H1 (cell line): ENCODE data around the gene DDX49. TPM values are rescaled to one million over a fixed set of nuclear protein-coding genes. Genes with fewer than 3 reads are reported as not detected.

Experiments
- CTCF ChIA-PET: fragments of 300-600 bp; sonication (Branson Sonifier 250); formaldehyde crosslinking; loops from one replicate; lab custom pipeline; 2021; ENCODE audit not compliant: partially characterized antibody; lab: Charles Lee
- POLR2A ChIA-PET: fragments of 300-600 bp; sonication (Branson Sonifier 250); formaldehyde crosslinking; loops from one replicate; lab custom pipeline; 2021; ENCODE audit warnings: inconsistent platforms; ENCODE audit not compliant: partially characterized antibody; lab: Charles Lee
- DNase-seq, 2 experiments: peaks; one replicate each; pipeline versions ENCODE4 v3.0.0 to v3.0.0-alpha.2; 2010 to 2022; ENCODE audit warnings: low spot score in 2 of 2, low read depth in 1 of 2, mixed read lengths in 1 of 2
- FAIRE-seq: peaks from 2 replicates; lab custom pipeline; 2011; peaks lifted over from hg19 to GRCh38; lab: Jason Lieb, UNC
- H2AFZ ChIP-seq: 2 replicates; pipeline ENCODE4 v1.8.1; 2012; ENCODE audit warnings: low read length, inconsistent platforms
- H2AK5ac ChIP-seq: 2 replicates; pipeline ENCODE4 v1.6.1; 2013; ENCODE audit warnings: low read depth, low read length
- H2BK120ac ChIP-seq: replicated peaks from 2 replicates; pipeline ENCODE3; 2013; ENCODE audit warnings: low read depth, low read length, inconsistent platforms
- H2BK12ac ChIP-seq: 2 replicates; pipeline ENCODE4 v1.6.1; 2013; ENCODE audit warnings: low read depth, low read length
- H2BK15ac ChIP-seq: 2 replicates; pipeline ENCODE4 v1.6.1; 2013; ENCODE audit warnings: low read length
- H2BK20ac ChIP-seq: 2 replicates; pipeline ENCODE4 v1.6.1; 2013; ENCODE audit warnings: low read length
- H2BK5ac ChIP-seq: 2 replicates; pipeline ENCODE4 v1.6.1; 2013; ENCODE audit warnings: low read depth, low read length
- H3K14ac ChIP-seq: 2 replicates; pipeline ENCODE4 v1.6.1; 2013; ENCODE audit warnings: inconsistent platforms; ENCODE audit not compliant: insufficient read length
- H3K18ac ChIP-seq: 2 replicates; pipeline ENCODE4 v1.6.1; 2013; ENCODE audit warnings: low read length; ENCODE audit errors: extremely low read depth
- H3K23ac ChIP-seq: 2 replicates; pipeline ENCODE4 v1.6.1; 2013; ENCODE audit warnings: inconsistent platforms; ENCODE audit not compliant: insufficient read length
- H3K23me2 ChIP-seq: 2 replicates; pipeline ENCODE4 v1.6.1; 2013; ENCODE audit warnings: low read depth, low read length
- H3K27ac ChIP-seq: 2 replicates; pipeline ENCODE4 v1.6.1; 2011; ENCODE audit warnings: low read depth, low read length, inconsistent platforms
- H3K27me3 ChIP-seq, 4 experiments: replicated peaks in 1 of 4; 1 replicate in 1 of 4; 2 replicates in 3 of 4; pipeline versions ENCODE4 v1.6.1 to v1.8.1; 2011 to 2013; ENCODE audit warnings: low read length in 3 of 4, mild to moderate bottlenecking in 3 of 4, inconsistent platforms in 2 of 4, mixed read lengths in 2 of 4, moderate library complexity in 1 of 4; ENCODE audit not compliant: control insufficient read depth in 3 of 4, insufficient read depth in 3 of 4; ENCODE audit errors: extremely low read depth in 1 of 4
- H3K36me3 ChIP-seq, 4 experiments: 2 replicates each; pipeline versions ENCODE4 v1.6.1 to v1.8.1; 2011 to 2013; ENCODE audit warnings: mild to moderate bottlenecking in 4 of 4, low read length in 3 of 4, moderate library complexity in 2 of 4, control low read depth in 1 of 4, inconsistent platforms in 1 of 4; ENCODE audit not compliant: insufficient read depth in 4 of 4, control insufficient read depth in 2 of 4
- H3K4ac ChIP-seq: replicated peaks from 2 replicates; pipeline ENCODE3; 2013; ENCODE audit warnings: low read length, low read depth, mixed read lengths, inconsistent platforms; ENCODE audit not compliant: insufficient read length
- H3K4me1 ChIP-seq, 4 experiments: replicated peaks in 1 of 4; 1 replicate in 1 of 4; 2 replicates in 3 of 4; pipeline versions ENCODE4 v1.6.1 to v1.8.1; 2011 to 2013; ENCODE audit warnings: low read length in 3 of 4, inconsistent platforms in 2 of 4, mixed read lengths in 1 of 4; ENCODE audit not compliant: insufficient read depth in 4 of 4, control insufficient read depth in 3 of 4
- H3K4me2 ChIP-seq, 2 experiments: 2 replicates each; pipeline versions ENCODE4 v1.6.1 to v1.8.1; 2011 to 2013; ENCODE audit warnings: low read depth in 2 of 2, low read length in 2 of 2, control low read depth in 1 of 2, inconsistent platforms in 1 of 2, mild to moderate bottlenecking in 1 of 2; ENCODE audit not compliant: insufficient read depth in 1 of 2
- H3K4me3 ChIP-seq, 4 experiments: fragments of 200-600, 300-600 bp in 1 of 4; sonication (generic), shearing (Covaris generic), sonication (Bioruptor Twin) in 1 of 4; 2 replicates each; pipeline versions ENCODE4 v1.5.1 to v1.8.1; 2011 to 2016; ENCODE audit warnings: low read length in 4 of 4, low read depth in 3 of 4, control low read depth in 2 of 4, inconsistent platforms in 2 of 4, mild to moderate bottlenecking in 2 of 4, mixed read lengths in 1 of 4, moderate library complexity in 1 of 4; ENCODE audit not compliant: insufficient read depth in 2 of 4; ENCODE audit errors: extremely low read depth in 1 of 4
- H3K56ac ChIP-seq: replicated peaks from 2 replicates; pipeline ENCODE3; 2013; ENCODE audit warnings: low read depth, mild to moderate bottlenecking, mixed read lengths, low read length, inconsistent platforms; ENCODE audit not compliant: insufficient read length
- H3K79me1 ChIP-seq: 2 replicates; pipeline ENCODE4 v1.6.1; 2013; ENCODE audit warnings: low read depth, low read length, control low read depth
- H3K79me2 ChIP-seq, 2 experiments: 2 replicates each; pipeline versions ENCODE4 v1.6.1 to v1.8.1; 2012 to 2013; ENCODE audit warnings: low read length in 2 of 2, mild to moderate bottlenecking in 2 of 2, inconsistent platforms in 1 of 2; ENCODE audit not compliant: insufficient read depth in 2 of 2, control insufficient read depth in 1 of 2
- H3K9ac ChIP-seq, 4 experiments: replicated peaks in 1 of 4; 1 replicate in 1 of 4; 2 replicates in 3 of 4; pipeline versions ENCODE4 v1.6.1 to v1.8.1; 2011 to 2013; ENCODE audit warnings: low read depth in 3 of 4, low read length in 3 of 4, control low read depth in 2 of 4, mild to moderate bottlenecking in 2 of 4, moderate library complexity in 2 of 4, inconsistent platforms in 1 of 4; ENCODE audit errors: extremely low read depth in 1 of 4
- H3K9me3 ChIP-seq, 2 experiments: 2 replicates each; pipeline versions ENCODE4 v1.6.1 to v1.8.1; 2012 to 2013; ENCODE audit warnings: mild to moderate bottlenecking in 2 of 2, moderate library complexity in 2 of 2, control low read depth in 1 of 2, inconsistent platforms in 1 of 2, low read depth in 1 of 2, low read length in 1 of 2, mixed read lengths in 1 of 2; ENCODE audit not compliant: insufficient read depth in 2 of 2
- H4K20me1 ChIP-seq, 2 experiments: replicated peaks in 1 of 2; 2 replicates each; pipeline versions ENCODE3 to v1.8.1; 2011 to 2013; ENCODE audit warnings: inconsistent platforms in 2 of 2, low read length in 2 of 2, mild to moderate bottlenecking in 1 of 2; ENCODE audit not compliant: insufficient read depth in 2 of 2, control insufficient read depth in 1 of 2
- H4K5ac ChIP-seq: 2 replicates; pipeline ENCODE4 v1.6.1; 2013; ENCODE audit warnings: low read length, low read depth, mixed read lengths, inconsistent platforms; ENCODE audit not compliant: insufficient read length
- H4K8ac ChIP-seq: 2 replicates; pipeline ENCODE4 v1.8.0; 2013; ENCODE audit warnings: mild to moderate bottlenecking, moderate library complexity, low read length, inconsistent platforms; ENCODE audit not compliant: insufficient read depth; ENCODE audit errors: extremely low read depth
- H4K91ac ChIP-seq: replicated peaks from 2 replicates; pipeline ENCODE3; 2013; ENCODE audit warnings: low read length, mixed read lengths, inconsistent platforms; ENCODE audit not compliant: insufficient read length
- POLR2AphosphoS5 ChIP-seq: IDR thresholded peaks from 2 replicates; pipeline ENCODE4 v1.6.1; 2011; ENCODE audit warnings: low read depth, low read length
- POU5F1 ChIP-seq: IDR thresholded peaks from 2 replicates; pipeline ENCODE4 v1.6.1; 2011; ENCODE audit warnings: low read depth, mild to moderate bottlenecking, low read length, moderate library complexity
- SIN3A ChIP-seq, 2 experiments: IDR thresholded peaks in 1 of 2; conservative IDR thresholded peaks in 1 of 2; 2 replicates each; pipeline ENCODE4 v1.6.1; 2011 to 2012; ENCODE audit warnings: low read length in 2 of 2, improper control_type of control experiment in 1 of 2, low read depth in 1 of 2, mild to moderate bottlenecking in 1 of 2
- SP4 ChIP-seq: IDR thresholded peaks from 2 replicates; pipeline ENCODE4 v1.6.1; 2012; ENCODE audit warnings: low read length, inconsistent platforms
- YY1 ChIP-seq: IDR thresholded peaks from 2 replicates; pipeline ENCODE4 v1.6.1; 2011; ENCODE audit warnings: low read depth, mild to moderate bottlenecking, low read length
- WGBS, 2 experiments: shearing (Covaris generic) in 1 of 2; methylation state at CpG; one replicate each; pipeline versions ENCODE4 v1.1.6 to v1.1.7; 2013 to 2015; ENCODE audit warnings: low lambda C conversion rate in 2 of 2, mixed read lengths in 2 of 2, inconsistent platforms in 1 of 2, low coverage in 1 of 2, missing lambda C conversion rate in 1 of 2; ENCODE audit not compliant: insufficient replicate concordance in 2 of 2, insufficient coverage in 1 of 2, insufficient read length in 1 of 2; ENCODE audit errors: extremely low coverage in 1 of 2, missing lambda C conversion rate in 1 of 2; 5-methylcytosine and 5-hydroxymethylcytosine counted together
- long read RNA-seq, 2 experiments: library from RNA in 1 of 2; library from capped mRNA in 1 of 2; stranded (forward); transcript quantifications; one replicate each; pipeline ENCODE4 v2.0.0, GENCODE V29; 2021; ENCODE audit warnings: inconsistent platforms in 1 of 2
- polyA minus RNA-seq, 3 experiments: library from RNA; depleted of rRNA, polyadenylated mRNA; stranded (reverse); fragments of >200 nt; gene quantifications; 1 replicate in 2 of 3; 2 replicates in 1 of 3; pipeline ENCODE4 v1.2.3, GENCODE V29; 2011
- polyA plus RNA-seq, 7 experiments: library from polyadenylated mRNA; depleted of rRNA in 3 of 7; stranded (reverse) in 5 of 7; unstranded in 2 of 7; fragments of >200 nt in 5 of 7; fragments of 200-250 nt in 2 of 7; gene quantifications; 1 replicate in 5 of 7; 2 replicates in 1 of 7; 4 replicates in 1 of 7; pipeline versions ENCODE4 v1.2.1 to v1.2.3, GENCODE V29; 2011 to 2013; ENCODE audit warnings: missing spikeins in 2 of 7, mixed read lengths in 2 of 7
- total RNA-seq: library from RNA; stranded (reverse); fragmentation: NEBNext Ultra II Directional; extraction: Animal tissue kit (Norgen Biotek cat#: 25700); gene quantifications from 2 replicates; pipeline ENCODE4 v1.2.1, GENCODE V29; 2021

Gene DDX49, protein sequence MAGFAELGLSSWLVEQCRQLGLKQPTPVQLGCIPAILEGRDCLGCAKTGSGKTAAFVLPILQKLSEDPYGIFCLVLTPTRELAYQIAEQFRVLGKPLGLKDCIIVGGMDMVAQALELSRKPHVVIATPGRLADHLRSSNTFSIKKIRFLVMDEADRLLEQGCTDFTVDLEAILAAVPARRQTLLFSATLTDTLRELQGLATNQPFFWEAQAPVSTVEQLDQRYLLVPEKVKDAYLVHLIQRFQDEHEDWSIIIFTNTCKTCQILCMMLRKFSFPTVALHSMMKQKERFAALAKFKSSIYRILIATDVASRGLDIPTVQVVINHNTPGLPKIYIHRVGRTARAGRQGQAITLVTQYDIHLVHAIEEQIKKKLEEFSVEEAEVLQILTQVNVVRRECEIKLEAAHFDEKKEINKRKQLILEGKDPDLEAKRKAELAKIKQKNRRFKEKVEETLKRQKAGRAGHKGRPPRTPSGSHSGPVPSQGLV
- total RNA-seq (41.3 and 52.3 TPM in 2 replicates), polyA plus RNA-seq (2011; rRNA removed) (46.5 and 61.0 TPM in 2 replicates), polyA minus RNA-seq (2011; rRNA and poly(A)+ RNA removed) (34.0 and 34.1 TPM in 2 replicates)
- 46.6 TPM for polyA plus RNA-seq (2011; cell fraction: cytosol; rRNA removed)
- 69.7 TPM for polyA plus RNA-seq (2011; cell fraction: nucleus; rRNA removed)
- polyA plus RNA-seq (2012, experiment 1 of 2): 29.5 to 43.0 TPM (median 38.5 TPM) in 4 replicates
- polyA plus RNA-seq (2012, experiment 2 of 2): 53.4 TPM
- 18.1 TPM for polyA plus RNA-seq (2013, experiment 1 of 2)
- 16.8 TPM for polyA plus RNA-seq (2013, experiment 2 of 2)
- polyA minus RNA-seq (2011; cell fraction: cytosol; rRNA and poly(A)+ RNA removed): 37.3 TPM
- 31.5 TPM for polyA minus RNA-seq (2011; cell fraction: nucleus; rRNA and poly(A)+ RNA removed)
- long read RNA-seq, experiment 1, transcript DDX49-205 (3 exons, 594 nt): minor isoform, 6 of 36 reads
- long read RNA-seq, experiment 1, transcript DDX49-201 (13 exons, 1,830 nt): major isoform, 11 of 36 reads
- long read RNA-seq, experiment 1, partial matches to known transcripts: 14 of 36 reads
- long read RNA-seq, experiment 1, other reads (novel, unspliced or antisense): 4 of 36 reads
- long read RNA-seq, experiment 2, transcript DDX49-201 (13 exons, 1,830 nt): major isoform, 48 of 58 reads
- long read RNA-seq, experiment 2, partial matches to known transcripts: 1 of 58 reads
- long read RNA-seq, experiment 2, other reads (novel, unspliced or antisense): 5 of 58 reads

DNA sequence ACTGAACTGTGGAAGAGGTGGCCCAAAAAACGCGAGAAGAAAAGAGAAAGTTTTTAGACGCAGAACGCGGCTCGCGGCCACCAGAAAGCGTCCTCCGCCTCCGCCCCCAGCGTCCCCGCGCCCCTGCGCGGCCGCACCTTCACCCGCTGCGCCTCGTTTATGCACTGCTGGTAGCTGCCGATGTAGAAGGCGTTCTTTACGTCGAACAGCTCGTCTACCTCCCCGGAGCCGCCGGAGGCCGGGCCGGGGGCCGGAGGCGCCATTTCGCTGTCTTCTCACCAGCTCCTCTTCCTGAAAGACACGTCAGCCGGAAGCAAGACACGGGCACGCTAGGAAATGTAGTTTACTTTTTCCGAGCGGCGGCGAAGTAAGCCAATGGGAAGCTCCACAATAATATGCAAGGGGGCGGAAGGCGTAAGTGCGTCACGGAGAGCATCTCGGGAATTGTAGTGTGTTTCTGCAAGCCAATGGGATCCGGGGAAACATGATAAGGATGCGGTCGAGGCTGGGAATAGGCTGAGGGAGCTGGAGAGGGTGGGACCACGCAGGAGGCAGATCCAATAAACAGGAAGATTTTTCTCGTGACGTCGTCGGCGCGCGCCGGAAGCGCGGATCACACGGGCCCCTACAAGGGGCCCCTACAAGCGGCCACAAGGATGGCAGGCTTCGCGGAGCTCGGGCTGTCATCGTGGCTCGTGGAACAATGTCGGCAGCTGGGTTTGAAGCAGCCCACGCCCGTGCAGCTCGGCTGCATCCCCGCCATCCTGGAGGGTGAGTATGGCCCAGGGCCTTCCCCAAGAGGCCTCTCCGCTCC lies at the start of gene DDX49, which contains the start of gene COPE:
Gene DDX49 (plus strand): TSS at position 630 of the 814 bp plus-strand sequence. CDS start 27 bp downstream, at position 657.
Gene COPE (minus strand): TSS at position 302 of the 814 bp plus-strand sequence. CDS start 39 bp downstream, at position 263.
- no peak within 1 kb of the TSS for H3K18ac ChIP-seq
- peak within 1 kb of the TSS; percentile 82; the same call in 1 of the 2 replicates for H2AFZ ChIP-seq
- H3K27me3 ChIP-seq: no peaks in the 10 kb centered on the region
- peaks cover 2 to 15% (median 8%) of the 10 kb centered on the region in 4 experiments; a peak in 5 of 8 replicates for H3K36me3 ChIP-seq
- H4K20me1 ChIP-seq: peaks cover 0 to 11% of the 10 kb centered on the region in 2 experiments
- H2BK12ac ChIP-seq: peak within 1 kb of the TSS; percentile 60; the same call in 1 of the 2 replicates
- H3K79me2 ChIP-seq: peaks cover 4 to 27% of the 10 kb centered on the region in 2 experiments; a peak in 3 of 4 replicates
- H4K8ac ChIP-seq: peak within 1 kb of the TSS; percentile 95; the same call in 1 of the 2 replicates
- H2BK15ac ChIP-seq: no peak within 1 kb of the TSS
- peak within 1 kb of the TSS; percentile 85 for H2BK5ac ChIP-seq
- H3K27ac ChIP-seq: peak within 1 kb of the TSS; percentile 64
- peak within 1 kb of the TSS; percentile 82 to 100 (median 100) for H3K4me3 ChIP-seq
- H3K56ac ChIP-seq: peak within 1 kb of the TSS; percentile 73
- peaks cover 10% of the 10 kb centered on the region for H3K79me1 ChIP-seq
- H4K5ac ChIP-seq: no peak within 1 kb of the TSS
- H4K91ac ChIP-seq: no peak within 1 kb of the TSS
- peaks cover 0 to 9% (median 6%) of the 10 kb centered on the region in 4 experiments; a peak in 6 of 7 replicates for H3K4me1 ChIP-seq
- peak within 1 kb of the TSS; percentile 80 to 95 for H3K4me2 ChIP-seq
- H3K14ac ChIP-seq: no peak within 1 kb of the TSS
- DNase-seq (peak; percentile 97), FAIRE-seq (peak; percentile 97)
- H3K23me2 ChIP-seq: peaks cover 15% of the 10 kb centered on the region
- H2AK5ac ChIP-seq: 0 out of 2 replicates have a peak within 1 kb of the TSS, but pooled peaks have one; percentile 40
- no peak within 1 kb of the TSS for H3K23ac ChIP-seq
- peak within 1 kb of the TSS; percentile 88 to 94 (median 90) for H3K9ac ChIP-seq
- CTCF ChIA-PET: interaction anchor here (0.6 to 1.9 kb wide), 8 partner anchors 10 to 78 kb away, joined by 3 to 5 read pairs (median 3); no protein-coding TSS in a partner anchor
- no peaks in the 10 kb centered on the region for H3K9me3 ChIP-seq
- no peak within 1 kb of the TSS for H3K4ac ChIP-seq
- no peak within 1 kb of the TSS for H2BK20ac ChIP-seq
- 0% methylated on average over 63 of the region's 72 CpGs; no CpG with 5 or more reads in 1 of the 2 experiments for WGBS, 2 experiments
- POLR2A ChIA-PET: interaction anchor here (0.6 to 6.7 kb wide), 14 partner anchors 9 to 577 kb away, joined by 3 to 94 read pairs (median 6); partner anchors contain the start of gene CERS1
- no peak within 1 kb of the TSS for H2BK120ac ChIP-seq
- TF ChIP-seq SIN3A (conservative IDR thresholded peaks at IDR 0.05 in 1 of 2, IDR thresholded peaks at IDR 0.05 in 1 of 2; ENCODE audit: low read depth in 1 of 2, low read length in 2 of 2): peak; percentile 99
- peak; percentile 93 for TF ChIP-seq YY1
- TF ChIP-seq POU5F1: no peak
- peak; percentile 81 for TF ChIP-seq POLR2AphosphoS5
- peak; percentile 68; the same call in 1 of the 2 replicates for TF ChIP-seq SP4
